Adrenal gland (tissue), 12 donors: ENCODE data around the gene VWA3B. TPM values are rescaled to one million over a fixed set of nuclear protein-coding genes. Genes with fewer than 3 reads are reported as not detected.

Experiments used
- DNase-seq, 7 donors: peaks; one replicate each; pipeline ENCODE4 v3.0.0-alpha.2; 2019 to 2020
- H3K27ac ChIP-seq, 5 donors: fragments of 200-600 bp; sonication (generic) in 4 of 5; 1 replicate in 3 of 5; 2 replicates in 2 of 5; pipeline versions ENCODE4 v1.5.1 to v1.8.0; 2016 to 2020; ENCODE audit warnings: mild to moderate bottlenecking in 1 of 5
- H3K27me3 ChIP-seq: fragments of 200-600 bp; 2 replicates; pipeline ENCODE4 v1.8.0; 2021
- H3K36me3 ChIP-seq, 2 donors: fragments of 200-600 bp; replicated peaks in 1 of 2; 1 replicate in 1 of 2; 2 replicates in 1 of 2; pipeline versions ENCODE4 v1.5.1 to v1.8.0; 2018 to 2022
- H3K4me1 ChIP-seq, 2 donors: fragments of 200-600 bp; replicated peaks in 1 of 2; 1 replicate in 1 of 2; 2 replicates in 1 of 2; pipeline versions ENCODE4 v1.5.1 to v1.8.0; 2018 to 2021
- H3K4me3 ChIP-seq, 4 donors: fragments of 200-600 bp; sonication (generic) in 3 of 4; one replicate each; pipeline ENCODE4 v1.5.1; 2016 to 2018
- H3K9me3 ChIP-seq, 3 donors: fragments of 200-600 bp; sonication (generic) in 1 of 3; replicated peaks in 1 of 3; 1 replicate in 2 of 3; 2 replicates in 1 of 3; pipeline versions ENCODE4 v1.5.1 to v1.8.0; 2016 to 2021
- POLR2A ChIP-seq, 2 donors: fragments of 450-650 bp; IDR thresholded peaks; one replicate each; pipeline ENCODE4 v1.6.1; 2017; ENCODE audit warnings: antibody characterized with exemption in 2 of 2, mild to moderate bottlenecking in 2 of 2, moderate library complexity in 1 of 2
- WGBS, 4 donors: extraction: QIAGEN DNeasy Blood & Tissue Kit in 2 of 4; methylation state at CpG; one replicate each; pipeline versions ENCODE4 v1.1.5 to v1.1.7; 2013 to 2017; 5-methylcytosine and 5-hydroxymethylcytosine counted together
- intact Hi-C, 2 donors: fragments of 100-400 bp; cut with DNase I; formaldehyde crosslinking; loops; one replicate each; pipeline versions ENCODE4 v1.14.1 to v1.15.0; 2022 to 2023
- polyA plus RNA-seq, 3 donors: library from polyadenylated mRNA; stranded (reverse); fragments of 200-250 nt in 2 of 3; fragments of 350-450 nt in 1 of 3; fragmentation: Illumina TruSeq in 1 of 3; extraction: RNeasy Lipid Tissue Mini Kit (QIAGEN cat#74804) in 1 of 3; gene quantifications; one replicate each; pipeline ENCODE4 v1.2.3, GENCODE V29; 2013 to 2014
- total RNA-seq, 9 donors: library from RNA; depleted of rRNA in 4 of 9; stranded (reverse); fragments of >200 nt in 4 of 9; fragments of 120-200 nt in 1 of 9; fragmentation: NEBNext Ultra II Directional in 1 of 9; extraction: Animal tissue kit (Norgen Biotek cat#: 25700) in 1 of 9; gene quantifications; one replicate each; pipeline versions ENCODE4 v1.1.0 to v1.2.4, GENCODE V29; 2013 to 2023
- TF ChIP-seq, protein P1 (sequence below), 6 experiments: fragments of 450-650 bp in 4 of 6; fragments of 200-600 bp in 2 of 6; sonication (generic) in 1 of 6; IDR thresholded peaks; 1 replicate in 5 of 6; 2 replicates in 1 of 6; pipeline versions ENCODE4 v1.5.1 to v1.8.0; 2016 to 2021; ENCODE audit warnings: antibody characterized with exemption in 6 of 6, mild to moderate bottlenecking in 2 of 6, moderate library complexity in 1 of 6
- donor health status: healthy with polysubstance abuse.
- donor health status: Bipolar disorder and iron deficiency.
- donor health status: DM: yes; HTN: yes; CAD: no.
- donor health status: DM: no; HTN: no; CAD: no.
- donor health status: DM: no; HTN: no; CAD: no.
- donor health status: DM: yes; HTN: yes; CAD: no.

Gene VWA3B
- total and polyA plus RNA-seq, 12 donors, result 0.07 to 0.33 (median 0.17) TPM; not detected in 8

DNA sequence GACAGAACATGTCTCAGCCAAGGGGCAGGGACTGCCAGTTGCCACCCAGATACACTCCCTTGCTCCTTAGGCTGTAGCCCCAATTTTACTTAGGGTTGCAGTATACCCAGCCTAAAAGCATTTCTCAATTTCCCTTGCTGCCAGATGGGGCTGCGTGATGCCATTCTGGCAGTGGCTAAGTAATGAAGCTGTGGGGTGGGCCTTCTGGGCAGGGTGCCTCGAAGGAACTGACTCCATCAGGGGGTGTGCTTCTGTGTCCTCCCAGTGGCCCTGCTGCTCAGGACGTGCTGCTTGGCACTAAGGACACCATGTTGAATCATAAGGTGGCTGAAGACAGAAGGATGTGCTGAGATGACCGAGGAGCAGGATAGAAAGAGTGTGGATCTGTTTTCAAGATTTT lies 74.2 kb downstream of the VWA3B start:
- Histone ChIP-seq H3K9me3 (no peaks in the 10 kb centered on the region), H3K4me3 (no peak overlapping the region), H3K36me3 (no peaks in the 10 kb centered on the region), H3K4me1 (no peaks in the 10 kb centered on the region), H3K27me3 (no peaks in the 10 kb centered on the region), H3K27ac (no peak overlapping the region)
- no peak for TF ChIP-seq POLR2A (IDR thresholded peaks at IDR 0.05)
- TF ChIP-seq, protein P1, sequence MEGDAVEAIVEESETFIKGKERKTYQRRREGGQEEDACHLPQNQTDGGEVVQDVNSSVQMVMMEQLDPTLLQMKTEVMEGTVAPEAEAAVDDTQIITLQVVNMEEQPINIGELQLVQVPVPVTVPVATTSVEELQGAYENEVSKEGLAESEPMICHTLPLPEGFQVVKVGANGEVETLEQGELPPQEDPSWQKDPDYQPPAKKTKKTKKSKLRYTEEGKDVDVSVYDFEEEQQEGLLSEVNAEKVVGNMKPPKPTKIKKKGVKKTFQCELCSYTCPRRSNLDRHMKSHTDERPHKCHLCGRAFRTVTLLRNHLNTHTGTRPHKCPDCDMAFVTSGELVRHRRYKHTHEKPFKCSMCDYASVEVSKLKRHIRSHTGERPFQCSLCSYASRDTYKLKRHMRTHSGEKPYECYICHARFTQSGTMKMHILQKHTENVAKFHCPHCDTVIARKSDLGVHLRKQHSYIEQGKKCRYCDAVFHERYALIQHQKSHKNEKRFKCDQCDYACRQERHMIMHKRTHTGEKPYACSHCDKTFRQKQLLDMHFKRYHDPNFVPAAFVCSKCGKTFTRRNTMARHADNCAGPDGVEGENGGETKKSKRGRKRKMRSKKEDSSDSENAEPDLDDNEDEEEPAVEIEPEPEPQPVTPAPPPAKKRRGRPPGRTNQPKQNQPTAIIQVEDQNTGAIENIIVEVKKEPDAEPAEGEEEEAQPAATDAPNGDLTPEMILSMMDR (IDR thresholded peaks at IDR 0.05), result no peak
- DNase-seq, result no peak
- 80 to 94% (median 85%) methylated on average over 3 to 4 of the region's 4 CpGs for WGBS, 4 donors
- intact Hi-C loops, result no loop called here

DNA sequence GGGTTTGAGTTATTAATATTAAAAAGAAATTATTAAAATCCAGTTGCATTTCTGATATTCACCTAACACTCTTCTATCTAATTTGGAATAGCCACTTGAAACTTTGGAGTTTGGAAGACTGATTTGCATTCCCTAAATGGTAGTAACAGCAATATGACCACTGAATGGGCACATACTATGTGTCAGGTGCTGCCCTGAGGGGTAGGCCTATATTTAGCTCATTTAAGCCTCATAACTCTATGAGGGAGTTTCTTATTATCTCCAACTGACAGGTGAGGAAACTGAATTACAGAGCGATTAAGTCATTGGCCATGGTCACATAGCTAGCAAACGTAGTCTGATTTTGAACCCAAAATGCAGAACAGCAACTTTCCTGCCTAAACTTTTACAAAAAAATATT lies 77.3 kb downstream of the VWA3B start:
- WGBS, 4 donors, result 85 to 94% (median 89%) methylated on average over 2 of the region's 2 CpGs

DNA sequence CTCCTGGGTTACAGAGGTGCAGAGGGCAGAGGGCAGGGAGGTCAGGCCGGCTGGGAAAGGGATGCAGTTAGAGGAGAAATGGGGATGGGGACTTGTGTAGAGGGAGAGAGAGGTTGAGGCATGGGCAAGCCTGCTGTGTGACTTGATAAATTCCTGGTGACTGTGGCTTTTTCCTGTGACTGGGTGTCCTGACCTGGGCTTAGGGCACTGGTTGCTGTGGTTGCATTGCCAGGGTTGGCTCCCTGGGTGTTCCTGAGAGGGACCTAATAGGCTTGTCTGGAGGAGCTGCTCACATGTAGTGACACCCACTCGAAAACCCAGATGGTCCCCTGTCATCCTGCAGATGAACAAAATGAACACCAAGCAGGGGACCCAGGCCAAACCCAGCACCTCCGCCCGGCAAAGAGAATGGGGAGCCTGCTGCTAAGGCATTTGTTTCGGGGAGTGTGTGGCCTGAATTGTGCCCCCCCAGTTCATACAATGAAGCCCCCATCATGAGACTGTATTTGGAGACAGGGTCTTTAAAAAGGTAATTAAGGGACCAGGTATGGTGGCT lies 78.6 kb downstream of the VWA3B start:
- Histone ChIP-seq H3K9me3 (no peaks in the 10 kb centered on the region), H3K4me1 (no peaks in the 10 kb centered on the region), H3K36me3 (no peaks in the 10 kb centered on the region), H3K27ac (no peak overlapping the region), H3K4me3 (no peak overlapping the region), H3K27me3 (no peaks in the 10 kb centered on the region)
- no peak for DNase-seq
- TF ChIP-seq, protein P1 (IDR thresholded peaks at IDR 0.05), result no peak
- intact Hi-C loops, result no loop called here
- 77 to 87% (median 79%) methylated on average over 5 of the region's 5 CpGs for WGBS, 4 donors

More for the DNA sequence above, 77.3 kb downstream of the VWA3B start:
- no peaks in the 10 kb centered on the region for H3K4me1 ChIP-seq
- intact Hi-C loops, result no loop called here
- TF ChIP-seq, protein P1 (IDR thresholded peaks at IDR 0.05), result no peak
- TF ChIP-seq POLR2A (IDR thresholded peaks at IDR 0.05), result no peak
- no peaks in the 10 kb centered on the region for H3K9me3 ChIP-seq
- H3K27me3 ChIP-seq, result no peaks in the 10 kb centered on the region
- DNase-seq, result no peak
- H3K27ac ChIP-seq, result no peak overlapping the region
- H3K4me3 ChIP-seq, result no peak overlapping the region
- H3K36me3 ChIP-seq, result no peaks in the 10 kb centered on the region

DNA sequence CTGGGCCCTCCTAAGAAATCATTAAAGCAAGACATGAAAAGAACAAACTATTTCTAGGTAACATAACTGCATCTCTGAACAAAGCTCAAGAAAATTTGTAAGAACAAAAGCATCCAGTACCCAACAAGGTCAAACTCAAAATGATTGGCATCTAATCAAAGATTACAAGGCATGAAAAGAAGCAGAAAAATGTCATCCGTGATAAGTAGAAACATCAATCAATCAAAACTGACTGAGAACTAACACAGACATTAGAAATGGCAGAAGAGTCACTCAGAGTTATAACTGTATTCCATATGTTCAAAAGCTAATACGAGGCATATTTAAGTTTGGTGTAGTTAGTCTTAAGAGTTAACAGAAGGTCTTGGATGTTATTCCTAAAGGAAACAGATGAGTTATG lies 80.9 kb downstream of the VWA3B start:
- Histone ChIP-seq H3K9me3 (no peaks in the 10 kb centered on the region), H3K4me3 (no peak overlapping the region), H3K27me3 (no peaks in the 10 kb centered on the region), H3K36me3 (no peaks in the 10 kb centered on the region), H3K4me1 (no peaks in the 10 kb centered on the region), H3K27ac (no peak overlapping the region)
- DNase-seq, result no peak
- intact Hi-C loops, result no loop called here
- WGBS, 4 donors, result 64 to 73% (median 70%) methylated on average over 2 of the region's 2 CpGs
- TF ChIP-seq POLR2A (IDR thresholded peaks at IDR 0.05), result no peak
- TF ChIP-seq, protein P1 (IDR thresholded peaks at IDR 0.05), result no peak
